DOHH2 (cell line): ENCODE results near the gene EFNA5.

ENCODE experiments used
- CTCF ChIP-seq: fragments of 200-600 bp; sonication (generic); IDR thresholded peaks from one replicate; pipeline ENCODE4 v1.5.1; 2014; ENCODE audit warnings: antibody characterized with exemption, mild to moderate bottlenecking, low read depth, low read length; ENCODE audit not compliant: poor library complexity, severe bottlenecking
- EZH2phosphoT487 ChIP-seq: fragments of 200-600 bp; sonication (generic); IDR thresholded peaks from 2 replicates; pipeline ENCODE4 v1.6.1; 2017; ENCODE audit warnings: borderline replicate concordance, mild to moderate bottlenecking, antibody characterized with exemption, low read length, moderate library complexity, mixed read lengths

- TF ChIP-seq CTCF (no peak), EZH2phosphoT487 (no peak)
Measured at GRCh38 chr5:107619781-107620180, 51.0 kb downstream of the EFNA5 start.
